CD4-positive, alpha-beta T cell treated with Interleukin-17A for 1 hour (primary cell): ENCODE measurements around the gene GTF3C1.

Source experiments
- DNase-seq: peaks from one replicate; pipeline ENCODE4 v3.0.0-alpha.2; 2020

GTF3C1 gene

GRCh38 chr16:27417047-27417671, 132.6 kb downstream of the GTF3C1 start:
- no peak for DNase-seq

GRCh38 chr16:27414788-27415431, 134.8 kb downstream of the GTF3C1 start:
- DNase-seq: no peak

- DNase-seq: no peak
These were observed 135.8 kb downstream of the GTF3C1 start for GRCh38 chr16:27413956-27414355.

DNA sequence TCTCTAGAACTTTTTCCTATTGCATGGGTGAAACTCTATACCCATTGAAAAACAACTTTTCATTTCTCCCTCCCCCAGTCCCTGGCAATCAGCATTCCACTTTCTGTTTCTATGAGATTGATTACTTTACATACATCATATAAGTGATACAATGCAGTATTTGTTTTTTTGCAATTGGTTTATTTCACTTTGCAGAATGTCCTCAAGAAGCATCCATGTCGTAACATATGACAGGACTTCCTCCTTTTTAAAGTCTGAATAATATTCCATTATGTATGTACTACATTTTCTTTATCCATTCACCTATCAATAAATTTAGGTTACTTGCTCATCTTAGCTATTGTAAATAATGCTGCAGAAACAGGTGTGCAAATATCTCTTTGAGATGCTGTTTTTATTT, 139.0 kb downstream of the GTF3C1 start:
- no peak for DNase-seq
